HuH-7.5 (cell line): ENCODE measurements around the gene JDP2.

Experiments
- DNase-seq: peaks from one replicate; pipeline ENCODE4 v3.0.0; 2011; ENCODE audit warnings: low spot score

JDP2 gene

DNA sequence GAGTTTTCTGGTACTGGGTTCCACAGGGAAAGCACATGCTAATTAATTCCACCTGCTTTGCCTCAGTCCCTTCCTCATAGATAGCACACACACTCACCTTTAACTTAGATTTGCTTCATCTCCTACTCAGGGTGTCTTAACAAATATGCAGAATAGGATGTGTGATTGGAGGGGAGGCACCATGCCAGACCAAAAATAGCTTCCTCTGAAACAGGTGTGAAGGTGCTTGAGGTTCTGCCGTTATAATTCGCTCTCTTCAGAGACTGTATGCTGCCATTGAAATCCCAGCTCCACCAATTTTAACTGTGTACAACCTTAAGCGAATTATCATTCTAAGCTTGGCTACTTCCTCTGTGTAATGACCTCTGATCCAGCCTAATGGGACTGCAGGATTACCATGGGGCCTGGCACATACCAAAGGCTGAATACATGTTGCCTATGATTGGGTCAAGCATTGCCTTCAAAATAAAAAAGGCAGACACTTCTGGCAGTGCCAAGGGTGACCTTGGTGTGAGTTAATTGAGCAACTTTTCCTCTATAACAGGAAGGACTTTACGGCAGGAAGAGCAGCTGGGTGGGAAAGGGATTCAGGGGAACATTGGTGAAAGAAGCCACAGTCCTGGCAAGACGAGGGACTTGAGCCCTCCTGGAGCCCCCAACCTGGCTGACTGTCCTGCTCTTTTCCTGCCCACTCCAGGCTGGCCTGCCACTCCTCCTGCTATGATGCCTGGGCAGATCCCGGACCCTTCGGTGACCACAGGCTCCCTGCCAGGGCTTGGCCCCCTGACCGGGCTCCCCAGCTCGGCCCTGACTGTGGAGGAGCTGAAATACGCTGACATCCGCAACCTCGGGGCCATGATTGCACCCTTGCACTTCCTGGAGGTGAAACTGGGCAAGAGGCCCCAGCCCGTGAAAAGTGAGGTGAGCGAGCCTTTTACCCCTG, 9.7 kb downstream of the JDP2 start:
- no peak for DNase-seq

DNA sequence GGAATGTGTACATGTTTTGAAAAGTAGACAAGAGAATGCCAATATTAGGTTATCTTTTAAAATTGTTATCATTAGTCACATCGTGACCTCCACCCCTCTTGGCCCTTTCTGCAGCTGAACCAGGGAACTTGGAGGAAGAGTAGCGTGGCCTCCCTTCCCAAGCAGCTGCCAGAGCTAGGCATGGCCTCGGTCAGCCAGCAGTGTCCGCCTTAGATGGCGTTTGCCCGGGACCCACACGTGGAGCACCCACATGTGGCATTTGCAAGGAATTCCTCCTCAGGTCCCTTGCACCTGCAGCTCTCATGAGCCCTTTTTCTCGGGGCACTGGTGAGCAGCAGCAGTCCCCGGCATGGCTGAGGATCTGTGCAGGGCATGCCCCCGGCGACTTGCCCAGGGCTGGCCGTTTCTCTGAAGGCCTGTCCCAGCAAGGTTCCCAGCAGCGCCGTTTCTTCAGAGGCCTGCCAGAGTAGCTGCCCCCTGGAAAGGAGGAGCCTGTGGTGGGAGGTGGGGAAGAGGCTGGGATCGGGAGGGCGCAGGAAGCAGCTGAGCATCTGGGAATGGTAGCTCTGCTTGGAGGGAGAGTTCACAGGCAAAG, 10.8 kb downstream of the JDP2 start:
- DNase-seq = no peak

DNA sequence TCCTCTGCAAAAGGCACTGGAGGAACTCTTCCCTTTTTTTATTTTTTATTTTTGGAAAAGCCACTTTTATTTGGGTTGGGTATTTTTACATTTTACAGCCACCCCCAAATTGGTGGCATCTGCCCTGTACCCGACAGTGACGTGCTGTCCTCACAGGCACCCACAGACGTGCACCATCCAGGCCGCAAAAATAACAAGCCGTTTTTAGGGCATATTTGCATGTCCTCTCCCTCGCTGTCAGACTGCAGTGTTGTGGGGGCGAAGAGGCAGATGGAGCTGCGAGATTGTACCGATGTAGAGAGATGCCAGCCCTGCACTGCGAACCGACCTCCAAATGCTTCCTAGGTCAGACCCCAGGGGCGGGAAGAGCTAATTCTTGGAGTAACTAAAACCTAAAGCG, 12.2 kb downstream of the JDP2 start:
- DNase-seq = no peak

DNA sequence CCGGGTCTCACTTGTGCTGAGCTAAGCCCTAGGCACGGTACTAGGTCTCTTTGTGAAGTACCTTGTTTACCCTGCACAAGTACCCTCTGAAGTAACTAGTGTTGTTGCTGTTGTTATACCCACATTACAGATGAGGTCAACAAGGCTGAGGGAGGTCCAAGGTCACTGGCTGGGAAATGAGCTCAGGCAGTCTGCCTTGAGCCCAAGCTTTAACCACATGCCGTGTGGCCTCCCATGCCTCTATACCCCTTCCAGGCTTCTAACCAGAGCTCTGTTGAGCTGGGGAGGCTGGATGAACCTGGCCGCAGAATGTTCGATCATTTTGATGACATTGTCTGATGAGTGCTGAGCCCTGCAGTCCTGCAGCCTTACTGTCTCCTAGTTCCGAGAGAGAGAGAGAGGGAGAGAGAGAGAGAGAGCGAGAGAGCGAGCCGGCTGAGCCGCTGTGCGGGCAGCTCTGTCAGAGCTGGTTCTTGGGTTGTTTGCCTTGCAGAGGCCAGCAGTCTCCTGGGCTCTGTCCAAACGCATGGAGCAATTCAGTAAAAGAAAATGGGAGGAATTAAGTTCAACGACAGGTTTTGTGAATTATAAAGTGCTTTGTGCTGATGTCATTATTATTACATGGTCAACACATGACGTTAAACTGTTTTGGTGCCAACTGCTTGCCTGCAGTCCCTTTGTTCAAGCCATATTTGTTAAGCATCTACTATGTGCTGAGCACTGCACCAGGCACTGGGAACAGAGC, 13.1 kb downstream of the JDP2 start:
- no peak for DNase-seq

DNA sequence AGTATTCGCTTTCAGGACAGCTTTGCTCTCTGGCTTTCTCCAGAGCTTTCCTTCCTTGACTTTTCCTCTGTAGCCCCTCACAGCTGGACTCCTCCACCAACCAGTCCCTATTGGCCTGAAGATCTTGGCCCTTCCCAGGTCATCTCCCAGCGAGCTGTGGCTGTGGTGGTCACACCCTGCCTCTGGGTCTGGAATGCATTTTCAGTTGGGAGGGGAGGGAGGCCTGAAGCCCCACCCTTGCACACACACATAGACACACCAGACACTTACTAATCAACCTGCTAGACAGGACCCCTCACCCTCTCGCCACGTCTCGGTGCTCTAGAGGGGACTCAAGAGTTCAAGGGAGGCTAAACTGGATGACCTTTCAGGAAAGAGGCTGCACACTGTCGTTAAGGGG, 13.9 kb downstream of the JDP2 start:
- DNase-seq = no peak

DNA sequence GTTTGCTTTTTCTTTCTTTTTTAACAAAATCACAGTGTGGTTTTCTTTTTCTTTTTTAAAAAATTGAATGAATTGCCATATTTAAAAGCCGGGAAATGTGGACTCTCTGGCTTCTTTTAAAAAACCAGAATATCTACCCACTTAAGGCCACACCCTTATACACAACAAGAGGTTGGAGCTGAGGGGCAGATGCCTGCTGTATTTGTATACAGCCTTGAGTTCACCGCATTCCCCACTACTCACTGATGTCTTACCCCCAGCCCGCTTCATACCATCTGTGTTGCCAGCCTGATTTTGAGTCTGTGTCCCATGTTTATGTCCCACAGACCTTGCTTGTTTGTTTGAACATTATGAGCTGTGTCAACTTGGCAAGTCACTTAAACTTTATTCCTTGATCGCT, 14.3 kb downstream of the JDP2 start:
- no peak for DNase-seq

DNA sequence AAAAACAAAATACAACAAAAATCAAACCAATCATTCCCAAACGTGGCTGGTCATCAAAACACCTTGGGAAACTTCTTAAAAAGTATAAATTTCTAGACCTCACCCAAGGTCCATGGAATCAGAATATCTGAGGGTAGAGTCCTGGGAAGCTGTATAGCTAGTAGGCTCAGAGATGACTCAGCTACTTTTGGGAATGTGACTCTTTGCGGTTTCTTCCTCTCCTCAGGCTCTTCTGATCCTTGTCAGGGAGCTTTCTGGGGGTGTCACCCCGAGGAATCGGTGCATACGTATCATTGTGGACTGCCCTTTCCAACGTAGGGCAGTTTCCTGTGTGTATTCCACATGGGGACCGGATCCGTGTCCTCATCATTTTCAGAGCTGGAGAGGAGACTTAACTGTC, 14.8 kb downstream of the JDP2 start:
- no peak for DNase-seq

DNA sequence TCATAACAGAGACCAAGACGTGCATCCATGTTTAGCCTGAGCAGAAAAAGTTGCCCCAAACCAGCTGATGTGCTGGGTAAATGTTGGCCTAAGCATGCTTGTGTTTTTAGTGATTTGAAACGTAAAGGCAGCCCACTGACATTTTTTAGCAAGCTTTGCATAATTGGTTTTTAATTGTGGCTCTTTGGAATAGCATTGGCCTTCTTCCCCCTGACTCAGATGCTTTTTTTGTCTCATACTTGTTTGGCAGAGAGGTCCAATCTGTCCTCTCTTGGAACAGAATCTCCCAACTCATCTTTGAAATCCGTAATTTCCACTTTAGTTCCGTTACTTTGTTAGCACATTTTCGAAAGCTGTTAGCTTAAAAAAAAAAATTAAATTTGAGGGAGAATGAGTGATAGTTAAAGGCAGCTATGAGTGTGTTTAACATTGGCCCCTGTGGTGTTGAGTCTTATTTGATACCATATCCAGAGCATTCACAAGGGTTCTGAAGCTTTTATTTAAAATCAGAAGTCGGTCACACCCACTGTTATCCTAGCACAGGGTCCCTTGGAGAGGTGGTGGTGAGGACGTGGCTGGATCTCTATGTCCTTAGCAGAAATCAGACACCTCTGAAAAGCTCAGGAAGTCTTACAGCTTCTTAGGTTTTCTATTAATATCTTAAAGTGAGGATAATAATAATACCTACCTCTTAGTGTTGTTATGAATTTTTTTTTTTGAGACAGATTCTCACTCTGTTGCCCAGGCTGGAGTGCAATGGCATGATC, 15.6 kb downstream of the JDP2 start:
- DNase-seq = no peak

DNA sequence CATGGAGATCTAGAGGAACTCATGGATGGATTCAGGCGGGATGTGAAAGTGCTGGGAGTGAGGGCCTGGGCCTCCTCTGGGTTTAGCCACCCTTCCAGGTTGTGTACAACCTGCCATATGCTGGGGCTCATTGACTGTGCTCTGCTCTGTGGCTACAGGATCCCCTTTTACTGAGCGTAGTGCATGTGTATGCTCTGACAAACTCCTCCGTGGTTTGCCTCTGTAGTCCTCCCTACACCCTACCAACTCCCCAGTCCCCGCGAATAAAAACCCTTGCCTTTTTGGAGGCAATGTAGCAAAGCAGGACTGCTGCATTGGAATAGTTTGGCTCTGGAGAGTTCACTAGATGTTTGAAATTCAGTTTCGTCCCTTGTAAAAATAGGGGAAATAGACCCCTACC, 17.4 kb downstream of the JDP2 start:
- DNase-seq = no peak

DNA sequence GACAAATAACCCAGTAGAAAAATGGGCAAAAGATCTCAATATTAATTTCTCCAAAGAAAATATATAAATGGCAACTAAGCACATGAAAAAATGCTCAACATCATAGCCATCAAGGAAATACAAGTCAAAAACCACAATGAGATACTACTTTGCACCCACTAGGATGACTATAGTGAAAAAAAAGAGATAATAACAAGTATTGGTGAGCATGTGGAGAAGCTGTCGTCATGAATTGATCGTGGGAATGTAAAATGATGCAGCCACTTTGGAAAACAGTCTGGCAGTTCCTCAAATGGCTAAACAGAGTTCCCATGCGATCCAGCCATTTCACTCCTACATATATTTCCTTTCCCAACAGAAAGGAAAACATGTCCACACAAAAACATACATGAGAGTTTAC, 18.1 kb downstream of the JDP2 start:
- no peak for DNase-seq

DNA sequence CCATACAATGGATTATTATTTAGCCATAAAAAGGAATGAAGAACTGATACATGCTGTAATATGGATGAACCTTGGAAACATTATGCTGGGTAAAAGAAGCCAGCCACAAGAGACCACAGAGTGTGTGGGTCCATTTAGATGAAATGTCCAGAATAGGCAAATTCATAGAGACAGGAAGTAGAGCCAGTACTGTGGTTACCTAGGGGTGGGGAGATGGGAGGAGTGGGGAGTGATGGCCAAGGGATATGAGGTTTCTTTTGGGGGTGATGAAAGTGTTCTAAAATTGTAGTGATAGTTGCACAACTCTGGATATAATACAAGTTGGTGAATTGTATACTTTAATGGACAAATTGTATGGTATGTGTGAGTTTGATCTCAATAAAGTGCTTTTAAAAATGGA, 18.6 kb downstream of the JDP2 start:
- DNase-seq = no peak

DNA sequence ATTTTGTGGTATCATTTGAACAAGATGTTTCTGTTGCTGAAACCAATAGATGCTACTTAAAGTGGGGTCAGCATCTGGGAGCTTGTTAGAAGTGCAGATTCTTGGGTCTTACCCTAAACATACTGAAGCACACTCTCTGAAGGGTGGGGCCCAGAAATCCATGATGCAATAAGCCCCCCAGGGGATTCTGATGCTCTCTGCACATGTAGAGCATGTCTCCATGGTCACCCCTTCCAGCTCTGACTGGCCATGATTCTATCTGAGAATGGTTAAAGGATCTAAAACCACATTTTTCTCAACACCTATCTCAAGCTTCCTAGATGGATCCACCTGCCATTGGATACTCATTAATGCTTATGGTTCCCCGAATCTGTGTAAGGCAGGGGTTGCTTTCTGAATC, 20.4 kb downstream of the JDP2 start:
- DNase-seq = no peak

DNA sequence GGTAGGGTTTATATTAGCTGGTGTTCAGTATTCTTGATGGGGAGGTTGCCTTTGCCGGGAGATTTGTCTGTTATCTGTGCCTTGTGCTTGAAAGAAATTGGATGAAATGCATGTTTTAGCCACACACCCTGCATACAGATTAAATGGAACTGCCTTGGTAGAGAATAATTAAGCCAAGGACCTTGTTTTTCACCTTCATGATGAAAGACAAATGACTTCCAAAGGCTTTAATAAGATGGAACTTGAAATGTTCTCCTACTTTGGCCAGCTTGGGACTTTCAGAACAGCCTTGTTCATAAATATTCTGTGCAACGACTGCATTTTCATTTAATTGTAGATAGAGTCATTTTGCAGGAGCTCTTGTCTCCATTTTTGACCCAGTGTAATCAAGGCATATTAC, 21.2 kb downstream of the JDP2 start:
- no peak for DNase-seq

DNA sequence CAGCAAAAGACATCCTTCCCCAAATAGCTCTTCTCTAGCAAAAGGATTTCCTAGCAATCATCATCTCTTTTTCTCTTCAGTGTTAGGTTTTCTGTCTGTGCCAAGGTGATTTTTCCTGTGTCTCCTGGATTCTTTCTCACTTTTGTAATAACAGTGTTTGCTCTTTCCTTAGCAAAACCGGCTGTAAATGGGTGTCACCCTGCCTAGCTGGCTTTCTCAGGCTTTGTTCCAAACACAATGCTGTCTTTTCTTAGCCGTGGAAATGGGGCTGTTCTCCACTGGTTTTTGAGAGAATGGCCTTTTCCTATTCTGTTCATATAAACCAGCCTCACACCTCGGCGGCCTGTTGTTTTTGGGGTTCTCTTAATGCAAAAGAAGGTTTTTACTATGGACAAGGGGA, 21.9 kb downstream of the JDP2 start:
- no peak for DNase-seq

DNA sequence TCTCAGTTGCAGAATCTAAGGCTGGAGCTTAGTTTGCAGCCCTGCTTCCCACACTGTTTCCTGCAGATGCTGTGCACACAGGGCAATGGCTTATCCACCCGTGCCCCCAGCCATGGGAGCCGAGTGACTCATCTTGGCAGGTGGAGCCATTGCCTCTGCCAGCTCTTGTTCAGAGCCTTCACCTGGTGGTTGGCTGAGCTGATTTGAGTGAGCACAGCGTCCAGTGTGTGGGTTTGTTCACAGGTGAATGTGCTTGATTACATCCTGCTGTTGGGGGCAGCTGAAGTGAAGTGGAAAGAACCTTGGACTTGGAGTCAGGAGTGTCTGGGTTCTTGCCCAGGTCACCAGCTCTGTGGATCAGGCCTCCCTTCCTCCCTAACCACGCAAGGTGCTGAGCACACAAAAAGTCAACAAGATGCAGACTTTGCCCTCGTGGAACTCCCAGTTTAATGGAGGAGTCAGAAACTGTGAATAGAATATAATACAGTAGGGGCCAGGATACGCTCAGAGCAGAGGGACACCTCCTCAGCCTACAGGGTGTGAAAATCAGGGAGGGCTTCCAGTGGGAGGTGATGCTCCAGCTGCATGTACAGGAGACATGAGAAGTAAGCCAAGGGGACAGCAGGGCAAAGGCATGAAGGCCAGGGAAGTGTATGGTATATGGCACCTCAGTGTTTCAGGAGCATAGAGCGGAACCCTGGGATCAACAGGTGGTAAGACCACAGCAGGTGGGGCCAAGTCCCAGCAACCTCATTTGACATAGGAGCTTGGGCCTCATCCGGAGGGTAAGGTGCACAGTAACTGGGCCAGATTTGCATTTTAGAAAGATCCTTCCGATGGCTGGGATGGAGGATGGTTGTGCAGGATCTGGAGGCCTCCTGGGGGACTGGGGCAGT, 22.8 kb downstream of the JDP2 start:
- DNase-seq = no peak

DNA sequence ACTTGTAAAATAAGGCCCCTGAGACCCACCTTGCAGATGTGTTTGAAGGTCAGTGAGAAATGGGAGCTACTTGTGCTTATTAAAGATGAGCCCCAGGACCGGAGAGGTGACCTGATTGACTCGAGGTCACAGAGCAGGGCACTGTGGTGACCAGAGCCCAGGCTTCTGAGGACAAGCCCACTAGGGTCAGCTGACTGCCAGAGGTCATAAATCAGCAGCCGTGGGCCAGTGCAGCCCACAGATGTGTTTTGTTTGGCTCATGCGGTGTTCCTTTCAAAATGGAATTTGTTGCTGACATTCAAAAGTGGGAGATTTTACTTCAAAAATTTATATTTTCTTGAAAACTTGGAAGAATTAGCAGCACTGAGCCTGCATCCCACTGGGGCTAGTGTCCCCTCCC, 24.5 kb downstream of the JDP2 start:
- DNase-seq = no peak

DNA sequence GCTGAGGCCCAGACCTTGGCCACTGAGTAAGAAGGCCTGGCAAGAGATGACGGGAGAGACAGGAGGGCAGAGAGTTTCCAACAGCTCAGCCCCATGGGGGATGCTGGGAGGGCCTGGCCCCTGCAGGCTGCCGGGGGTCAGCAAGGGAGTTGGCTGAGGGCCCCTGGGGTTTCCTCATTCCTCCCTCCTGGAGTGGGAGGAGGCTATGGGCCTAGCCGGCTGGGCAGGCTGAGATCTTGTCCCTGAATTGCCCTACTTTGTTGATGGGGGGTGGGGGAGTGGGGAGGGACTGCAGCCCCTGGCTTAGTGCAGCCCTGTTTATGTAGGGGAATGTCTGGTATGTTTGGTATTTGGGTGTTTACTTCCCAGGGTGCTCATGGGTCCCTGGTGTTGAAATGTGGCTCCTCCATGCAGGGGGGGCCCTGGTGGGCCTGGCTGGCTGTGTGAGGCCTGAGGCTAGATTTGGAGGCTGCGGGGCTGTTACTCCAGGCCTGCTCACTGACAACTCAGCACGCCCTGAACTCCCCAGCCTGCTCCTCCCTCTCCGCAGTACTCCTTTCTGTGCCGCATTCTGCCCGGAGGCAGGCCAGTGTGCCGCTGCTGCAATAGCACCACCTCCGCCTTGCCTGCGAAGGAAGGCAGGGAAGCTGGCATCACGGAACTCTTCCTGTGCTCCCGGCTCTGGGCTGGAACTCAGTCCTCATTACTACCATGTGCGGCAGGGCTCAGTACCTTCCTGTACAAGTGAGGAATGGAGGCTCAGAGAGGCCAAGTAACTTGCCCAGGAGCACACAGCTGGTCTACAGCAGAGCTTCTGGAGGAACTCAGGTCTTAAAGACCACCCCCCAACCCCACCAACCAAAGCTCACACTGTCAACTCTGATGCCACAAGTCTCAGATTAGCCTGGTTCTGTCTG, 25.3 kb downstream of the JDP2 start:
- peak; percentile 60 for DNase-seq

DNA sequence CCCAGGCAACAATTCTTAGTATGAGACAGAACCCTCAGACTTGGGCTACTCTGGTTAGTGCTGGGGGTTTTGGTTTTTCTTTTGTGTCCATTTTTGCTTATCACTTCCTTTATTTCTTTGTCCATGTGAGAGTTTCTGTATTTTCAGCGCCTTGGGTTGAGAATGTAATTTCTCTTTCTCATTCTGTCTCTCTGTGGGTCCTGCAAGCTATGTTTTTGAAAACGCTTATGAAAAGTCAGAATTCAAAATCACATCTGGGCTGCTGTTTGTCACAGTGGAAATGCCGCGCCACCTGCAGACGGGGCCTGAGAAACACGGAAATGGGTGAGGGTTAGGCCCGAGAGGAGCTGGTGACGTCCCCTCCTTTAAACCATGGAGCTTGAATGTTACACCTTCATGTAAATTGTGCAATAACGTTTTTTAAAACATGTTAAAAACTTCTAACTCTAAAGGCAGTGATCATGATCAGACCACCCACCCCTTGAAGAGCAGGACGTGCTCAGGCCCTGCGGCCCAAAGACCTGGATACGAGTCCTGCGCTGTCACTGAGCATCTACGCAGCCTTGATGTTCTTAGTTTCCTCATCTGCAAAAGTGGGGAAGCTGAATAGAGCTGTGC, 26.1 kb downstream of the JDP2 start:
- DNase-seq = no peak

DNA sequence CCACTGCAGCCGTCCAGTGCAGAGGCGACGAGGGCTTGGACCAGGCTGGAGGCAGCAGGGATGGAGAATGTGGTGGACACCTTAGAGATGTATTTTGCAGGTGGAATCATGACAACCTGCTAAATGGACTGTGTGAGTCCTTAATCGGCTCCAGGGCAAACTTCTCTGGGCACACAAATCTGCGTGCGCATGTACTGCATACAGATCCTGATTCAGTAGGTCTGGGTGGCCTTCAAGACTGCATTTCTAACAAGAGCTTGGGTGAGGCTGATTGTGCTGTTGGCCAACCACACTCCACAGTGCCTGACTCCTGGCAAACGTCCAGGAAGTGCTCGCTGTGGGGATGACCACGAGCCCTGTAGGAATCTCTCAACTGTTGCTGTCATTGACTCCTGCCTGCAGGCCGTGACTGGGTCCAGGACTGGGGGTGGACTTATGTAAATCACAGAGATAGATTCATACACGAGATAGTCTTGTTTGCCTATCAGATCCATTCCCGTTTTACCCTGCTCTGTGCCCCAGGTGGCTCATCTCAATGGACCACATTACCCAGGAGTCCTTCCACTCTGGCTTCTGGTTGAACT, 27.2 kb downstream of the JDP2 start:
- no peak for DNase-seq
